HG03039 (cell line): ENCODE measurements around the gene TMPRSS13.
"Not testable (repeated sequence)": the region's sequence is repeated elsewhere in the genome, so short reads cannot be mapped to it uniquely, and the experiment has no call there.

Source experiments
- ATAC-seq: cut with Tn5 transposase; IDR thresholded peaks from one replicate; pipeline ENCODE4 v1.9.1; 2021; ENCODE audit warnings: mild to moderate bottlenecking, moderate library complexity; ENCODE audit not compliant: unreplicated experiment

Gene TMPRSS13

GRCh38 chr11:117874253-117874909 is 54.8 kb downstream of the TMPRSS13 start:
- ATAC-seq, result no peak

- ATAC-seq, result no peak
Measured at GRCh38 chr11:117873828-117874125, 55.4 kb downstream of the TMPRSS13 start.

- ATAC-seq, result no peak
Measured at GRCh38 chr11:117872975-117873827, 56.0 kb downstream of the TMPRSS13 start.

GRCh38 chr11:117872420-117872961 is 56.7 kb downstream of the TMPRSS13 start:
- no peak for ATAC-seq

- ATAC-seq, result no peak
Measured at GRCh38 chr11:117871784-117872183, 57.4 kb downstream of the TMPRSS13 start.

- no peak for ATAC-seq
Measured at GRCh38 chr11:117871160-117871559, 58.0 kb downstream of the TMPRSS13 start.

GRCh38 chr11:117870103-117870952 is 58.9 kb downstream of the TMPRSS13 start:
- ATAC-seq, result no peak

- no peak for ATAC-seq
Measured at GRCh38 chr11:117869604-117870003, 59.6 kb downstream of the TMPRSS13 start.

GRCh38 chr11:117868815-117869561 is 60.2 kb downstream of the TMPRSS13 start:
- no peak for ATAC-seq

- no peak for ATAC-seq
Measured at GRCh38 chr11:117868088-117868487, 61.1 kb downstream of the TMPRSS13 start.

- ATAC-seq, result no peak
Measured at GRCh38 chr11:117866526-117866925, 62.7 kb downstream of the TMPRSS13 start.

- ATAC-seq, result not testable (repeated sequence)
Measured at GRCh38 chr11:117865546-117865945, 63.7 kb downstream of the TMPRSS13 start.

GRCh38 chr11:117863383-117863782 is 65.8 kb downstream of the TMPRSS13 start:
- ATAC-seq, result no peak

GRCh38 chr11:117862753-117863152 is 66.4 kb downstream of the TMPRSS13 start:
- ATAC-seq, result no peak

- no peak for ATAC-seq
Measured at GRCh38 chr11:117862019-117862725, 67.0 kb downstream of the TMPRSS13 start.

- no peak for ATAC-seq
Measured at GRCh38 chr11:117861151-117862018, 67.8 kb downstream of the TMPRSS13 start.

GRCh38 chr11:117860139-117860538 is 69.1 kb downstream of the TMPRSS13 start:
- ATAC-seq, result no peak

- ATAC-seq, result no peak
Measured at GRCh38 chr11:117859488-117860112, 69.6 kb downstream of the TMPRSS13 start.
